Naive B cell (primary cell): ENCODE results near the gene GINS1. TPM values are rescaled to one million over a fixed set of nuclear protein-coding genes. Genes with fewer than 3 reads are reported as not detected.

ENCODE experiments used
- polyA plus RNA-seq, 6 donors: library from polyadenylated mRNA; unstranded; fragments of 300-500 nt; fragmentation: Illumina TruSeq; gene quantifications; one replicate each; pipeline ENCODE4 v1.2.3, GENCODE V29; 2021; ENCODE audit warnings: low read depth in 6 of 6

The GINS1 gene
- polyA plus RNA-seq, 6 donors from 2014 or later = 1.1 to 3.4 (median 1.8) TPM

Other genes starting within 250 kb of the GINS1 start
- 10 to 100 TPM; 21.1 to 32.5 (median 24.4) TPM for gene ENTPD6, start 212.0 kb upstream of the GINS1 start, polyA plus RNA-seq
- gene PYGB, start 159.6 kb upstream of the GINS1 start, polyA plus RNA-seq = 10 to 100 TPM; 16.4 to 26.6 (median 22.8) TPM
- gene ABHD12, start 16.8 kb upstream of the GINS1 start, polyA plus RNA-seq = 10 to 100 TPM; 15.7 to 23.1 (median 20.3) TPM
- gene NINL, start 177.9 kb downstream of the GINS1 start, polyA plus RNA-seq = under 1 TPM in 4 of 6 donors, not detected in 2; 0.08 to 0.65 (median 0.38) TPM
- 1 to 10 TPM in 4 of 6 donors, under 1 TPM in 2; 0.60 to 1.9 (median 1.3) TPM for gene NANP, start 216.3 kb downstream of the GINS1 start, polyA plus RNA-seq